Activated CD4-positive, alpha-beta T cell treated with anti-CD3 and anti-CD28 coated beads for 1 hour (primary cell): Measurements from ENCODE around the gene CLDND2.

Source experiments
- DNase-seq: peaks from one replicate; pipeline ENCODE4 v3.0.0-alpha.2; 2020

CLDND2 gene

DNA sequence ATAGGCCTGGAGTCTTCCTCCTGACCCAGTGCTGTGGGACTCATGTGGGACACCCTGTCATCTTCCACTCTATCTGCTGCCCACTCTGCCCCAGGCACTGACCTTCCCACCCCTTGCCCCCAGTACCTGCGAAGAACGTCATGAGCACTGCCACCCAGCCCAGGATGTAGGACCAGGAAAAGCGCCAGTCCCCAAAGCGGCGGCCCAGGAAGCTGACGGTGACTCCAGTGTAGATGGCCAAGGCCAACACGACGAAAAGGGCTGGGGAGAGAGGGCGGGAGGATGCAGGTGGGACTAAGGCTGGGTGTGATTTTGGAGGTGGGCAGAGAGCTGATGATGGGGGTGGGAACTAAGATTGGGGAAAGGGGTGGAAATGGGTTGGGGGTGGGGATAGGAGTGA, 11.6 kb upstream of the CLDND2 start:
- DNase-seq, result no peak

DNA sequence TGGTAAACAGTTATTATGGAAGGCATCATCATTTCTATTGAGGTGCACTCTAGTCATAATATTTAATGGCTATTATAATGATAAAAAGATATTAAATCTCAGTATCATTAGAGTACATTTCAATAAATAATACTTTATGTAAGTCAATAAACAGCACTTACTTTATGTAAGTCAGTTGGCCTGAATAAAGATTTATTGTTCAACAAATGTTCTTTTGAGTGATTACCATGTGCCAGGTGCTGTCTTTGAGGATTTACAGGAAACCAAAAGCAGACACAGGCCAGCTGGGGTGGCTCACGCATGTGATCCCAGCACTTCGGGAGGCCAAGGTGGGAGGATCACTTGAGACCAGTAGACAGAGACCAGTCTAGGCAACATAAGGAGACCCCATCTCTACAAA, 8.6 kb upstream of the CLDND2 start:
- no peak for DNase-seq

DNA sequence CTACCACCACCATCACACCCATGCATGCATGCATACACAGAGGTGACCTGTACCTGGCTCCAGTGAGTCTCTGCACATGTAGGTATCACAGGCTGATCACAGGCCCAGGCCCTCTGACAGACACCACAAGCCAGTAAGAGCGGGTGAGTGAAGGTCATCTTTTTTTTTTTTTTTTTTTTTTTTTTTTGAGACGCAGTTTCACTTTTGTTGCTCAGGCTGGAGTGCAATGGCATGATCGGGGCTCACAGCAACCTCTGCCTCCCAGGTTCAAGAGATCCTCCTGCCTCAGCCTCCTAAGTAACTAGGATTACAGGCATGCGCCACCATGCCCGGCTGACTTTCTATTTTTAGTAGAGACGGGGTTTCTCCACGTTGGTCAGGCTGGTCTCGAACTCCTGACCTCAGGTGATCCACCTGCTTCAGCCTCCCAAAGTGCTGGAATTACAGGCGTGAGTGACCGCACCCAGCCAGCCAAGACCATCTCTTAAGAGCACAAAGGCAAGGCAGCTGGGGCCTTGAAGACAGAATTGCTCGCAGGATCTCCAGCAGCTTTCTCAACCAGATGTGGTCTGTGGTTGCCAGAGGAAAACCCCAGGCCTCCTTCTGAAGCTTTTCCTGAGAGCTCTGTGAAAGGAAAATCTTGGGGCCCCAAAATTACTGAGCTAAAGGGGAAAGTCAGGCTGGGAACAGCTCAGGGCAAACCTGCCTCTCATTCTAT, 6.9 kb upstream of the CLDND2 start:
- no peak for DNase-seq

DNA sequence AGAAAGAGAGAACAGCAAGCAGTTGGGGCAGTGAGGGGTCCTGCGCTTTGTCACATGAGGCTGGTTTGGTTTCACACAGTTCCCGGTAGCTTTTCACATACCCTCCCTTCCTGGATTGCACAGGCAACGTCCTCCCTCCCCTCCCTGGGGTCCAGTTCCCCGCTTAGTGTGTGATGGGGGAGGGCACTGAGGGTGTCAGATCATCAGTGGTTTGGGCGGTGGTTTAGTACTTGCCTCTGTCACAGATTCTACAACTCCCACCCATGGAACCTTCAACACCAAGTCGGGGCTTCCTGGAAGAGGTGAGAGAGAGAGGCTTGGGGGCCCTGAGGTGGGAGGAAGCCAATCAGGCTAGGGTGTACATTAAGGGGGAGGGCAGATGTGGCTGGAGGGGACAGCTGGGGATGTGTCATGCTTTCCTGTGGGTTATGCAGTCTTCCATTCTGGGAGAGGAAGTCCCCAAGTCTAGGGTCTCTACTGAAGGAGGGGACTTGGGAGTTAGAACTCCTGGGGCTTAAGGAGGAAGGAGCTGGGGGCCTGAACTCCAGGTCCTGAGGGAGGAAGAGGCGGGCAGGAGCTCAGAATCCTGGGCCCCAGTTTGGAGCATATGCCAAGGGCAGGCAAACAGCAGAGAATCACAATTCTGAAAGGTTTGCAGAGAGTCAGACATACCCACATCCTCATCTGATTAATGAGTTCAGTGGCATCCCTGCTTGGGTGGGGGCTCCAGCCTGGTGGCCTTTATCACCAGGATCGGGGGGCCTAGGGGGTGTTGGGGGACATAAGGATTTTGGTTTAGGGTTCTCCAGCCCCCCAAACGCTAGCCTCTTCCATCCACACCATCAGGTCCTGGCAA, 4.1 kb upstream of the CLDND2 start, which contains the start of gene NKG7:
TSS of gene NKG7 (minus strand) at position 6 of the 856 bp plus-strand sequence. CDS start 119 bp downstream, outside the sequence.
- DNase-seq, result peak; percentile 39

DNA sequence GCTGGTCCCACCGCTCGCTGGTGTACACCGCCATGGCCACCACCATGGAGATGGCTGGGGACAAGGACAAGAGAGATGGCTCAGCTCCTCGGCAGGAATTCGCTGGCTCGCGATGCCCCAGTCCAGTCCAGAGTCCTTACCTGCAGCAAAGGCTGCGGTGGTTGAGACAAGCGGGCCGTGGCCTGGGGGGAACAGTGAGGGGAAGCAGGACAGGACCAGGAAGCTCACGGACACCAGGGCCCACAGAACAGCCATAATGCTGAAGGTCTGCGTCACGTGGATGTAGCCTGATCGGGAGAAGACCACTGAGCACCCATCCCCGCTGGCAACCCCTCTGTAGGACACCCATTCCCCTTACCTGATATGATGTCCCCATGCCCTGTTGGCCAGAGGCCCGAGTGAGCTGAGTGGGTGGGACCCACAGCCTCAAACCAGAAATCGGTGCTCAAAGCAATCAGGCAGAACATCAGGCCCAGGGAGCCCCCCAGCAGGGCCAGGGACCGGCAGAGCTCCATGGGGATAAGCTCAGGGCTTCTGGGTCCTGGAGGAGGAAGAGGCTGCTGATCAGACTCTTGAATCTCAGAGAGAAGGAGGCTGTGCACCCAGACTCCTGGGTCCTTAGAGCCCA, 3.3 kb upstream of the CLDND2 start:
- no peak for DNase-seq

DNA sequence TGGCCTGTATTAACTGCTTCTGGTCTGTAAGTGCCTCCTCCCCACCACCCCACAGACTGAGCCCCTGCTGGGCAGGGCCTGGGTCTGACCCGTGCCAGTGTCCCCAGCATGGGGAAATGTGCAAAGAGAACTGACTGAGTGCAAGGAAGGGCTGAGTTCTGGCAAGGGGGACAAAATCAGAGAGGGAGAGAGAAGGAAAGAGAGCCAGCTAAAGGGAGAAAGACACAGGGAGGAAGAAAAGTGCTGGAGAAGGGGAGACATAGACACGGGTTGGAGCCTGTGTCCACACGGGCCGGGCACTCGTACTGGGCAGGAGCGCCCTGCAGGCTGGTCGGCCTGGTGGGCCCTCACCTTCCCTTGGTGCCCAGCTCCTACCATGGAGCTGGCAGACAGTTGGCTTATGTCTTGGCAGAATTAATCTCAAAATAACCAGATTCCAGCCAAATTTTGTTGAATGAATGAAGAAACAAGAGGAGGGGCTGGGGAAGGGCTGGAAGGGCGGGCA, 2.4 kb upstream of the CLDND2 start:
- DNase-seq, result no peak

DNA sequence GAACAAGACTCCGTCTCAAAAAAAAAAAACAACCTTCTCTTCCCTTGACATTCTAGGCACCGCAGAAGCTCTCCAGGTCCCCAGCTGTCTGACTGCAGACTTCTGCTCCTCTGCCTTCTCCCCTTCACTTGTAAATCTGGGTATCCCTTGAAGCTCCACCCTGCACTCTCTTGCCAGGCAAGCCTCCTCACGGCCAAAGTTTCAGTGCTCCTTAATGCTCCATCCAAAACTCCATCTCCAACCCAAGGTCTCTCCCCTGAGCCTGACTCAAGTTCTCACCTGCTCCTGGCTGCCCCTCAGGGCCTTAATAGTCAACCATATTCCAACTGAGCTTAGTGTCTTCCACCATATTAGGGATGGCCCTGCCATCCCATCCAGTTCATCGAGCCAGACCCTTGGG, 1.4 kb upstream of the CLDND2 start:
- DNase-seq, result no peak

DNA sequence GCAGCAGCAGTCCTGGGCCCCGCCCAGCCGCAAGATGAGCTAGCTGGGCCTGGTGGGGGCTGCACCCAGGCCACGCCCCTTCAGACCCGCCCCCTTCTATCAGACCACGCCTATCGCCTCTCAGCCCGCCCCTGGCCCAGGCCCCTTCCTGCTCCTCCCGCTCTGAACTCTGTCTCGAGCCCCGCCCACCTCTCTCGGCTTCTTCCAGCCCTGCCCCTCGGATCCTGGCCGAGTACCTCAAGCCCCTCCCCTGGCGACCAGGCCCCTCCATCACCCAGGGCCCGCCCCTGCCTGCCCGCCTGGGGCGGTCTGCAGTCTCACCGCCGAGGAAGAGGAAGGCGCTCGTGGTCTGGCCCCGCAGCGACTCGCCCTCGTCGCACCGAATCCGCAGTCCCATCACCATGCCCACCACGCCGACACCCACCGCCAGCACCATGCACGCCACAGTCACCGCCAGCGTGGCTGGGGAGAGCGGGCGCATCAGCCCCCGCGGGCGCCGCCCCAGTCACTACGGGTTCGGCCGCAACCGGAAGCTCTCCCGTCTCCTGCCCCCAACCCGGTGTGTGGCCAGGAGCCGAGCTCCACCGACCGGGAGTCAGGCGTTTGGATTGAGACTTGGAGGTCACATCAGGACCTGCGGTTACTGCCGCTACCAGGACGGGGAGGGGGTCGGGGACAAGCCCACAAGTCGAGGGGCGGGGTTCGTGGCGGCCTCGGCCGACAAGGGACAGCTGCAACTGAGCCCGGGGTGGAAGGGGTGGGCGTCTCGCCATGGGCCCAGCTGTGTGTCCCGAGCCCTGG, 1.0 kb downstream of the CLDND2 start:
- DNase-seq, result peak; percentile 93

DNA sequence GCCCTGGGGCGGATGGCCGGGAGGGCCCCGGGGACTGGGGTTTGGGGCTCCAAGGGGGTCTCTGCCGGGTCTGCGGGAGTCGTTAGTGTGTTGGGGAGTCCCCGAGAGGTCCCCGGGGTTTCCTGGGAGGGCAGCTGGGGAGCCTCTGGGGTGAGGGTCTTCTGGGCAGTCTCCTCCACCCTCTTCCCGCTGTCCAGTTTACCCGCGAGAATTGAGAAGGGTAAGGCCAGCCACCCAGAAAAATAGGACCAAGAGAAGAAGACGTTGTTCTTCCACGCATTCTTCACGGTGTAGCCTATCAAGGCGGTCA, 1.6 kb downstream of the CLDND2 start:
- no peak for DNase-seq

DNA sequence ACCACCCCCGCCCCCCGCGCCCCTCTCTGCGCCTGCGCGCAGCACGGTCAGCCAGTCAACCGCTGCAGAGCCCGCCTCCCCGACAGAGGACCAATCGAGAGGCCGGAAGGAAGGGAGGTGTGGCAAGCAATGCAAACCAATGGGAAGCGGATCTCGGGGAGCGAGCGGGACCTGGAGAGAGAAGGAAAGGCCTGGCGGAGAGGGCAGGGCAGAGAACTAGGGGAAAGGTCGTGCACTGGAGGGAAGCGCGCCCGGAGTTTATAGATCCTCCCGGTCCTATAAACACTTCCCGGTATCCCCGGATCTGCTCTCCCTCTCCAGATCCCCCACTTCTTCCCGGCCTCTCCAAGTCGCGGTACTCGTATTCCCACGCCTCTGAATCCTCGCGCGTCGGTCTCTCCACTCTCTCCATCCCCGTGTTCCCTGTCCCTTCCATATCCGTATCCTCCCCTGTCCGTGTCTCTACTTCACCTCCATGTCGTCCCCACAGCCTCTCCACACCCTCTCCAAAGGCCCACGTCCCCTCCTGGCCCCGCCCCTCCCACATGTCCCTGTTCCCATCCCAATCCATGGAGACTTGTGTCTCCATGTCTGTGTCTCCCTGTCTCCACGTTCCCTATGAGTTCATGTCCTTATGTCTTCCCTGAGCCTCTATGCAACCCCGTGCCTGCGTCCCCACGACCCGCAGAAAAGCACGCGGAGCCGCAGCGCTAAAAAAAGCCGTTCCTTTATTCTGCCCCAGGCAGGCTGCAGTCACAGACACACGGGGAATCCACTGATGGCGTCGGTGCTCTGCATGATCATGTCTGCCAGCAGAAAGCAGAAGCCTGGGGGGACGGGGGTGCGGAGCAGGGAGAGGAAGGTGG, 2.2 kb downstream of the CLDND2 start:
- peak; percentile 85 for DNase-seq

DNA sequence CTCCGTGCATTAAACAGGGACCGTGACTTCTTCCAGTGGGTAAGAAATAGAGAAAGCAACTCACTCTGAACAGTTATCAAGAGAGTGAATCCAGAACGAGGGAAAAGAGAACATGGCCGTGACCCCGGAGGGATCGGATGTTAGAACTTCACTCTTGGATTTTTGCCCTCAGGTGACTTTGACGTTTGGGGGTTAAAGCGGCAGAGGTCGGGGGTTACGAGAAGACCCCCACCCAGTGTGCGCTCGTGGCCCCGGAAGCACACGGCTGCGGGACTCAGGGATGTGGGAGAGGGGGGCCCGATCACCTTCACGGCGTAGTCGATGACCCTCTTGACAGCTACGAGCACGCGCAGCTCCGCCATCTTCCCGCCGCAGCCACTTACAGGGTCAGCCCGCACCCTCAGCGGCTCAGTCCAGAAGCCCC, 2.8 kb downstream of the CLDND2 start, which contains the start of gene ETFB:
TSS of gene ETFB (minus strand) at position 424 of the 424 bp plus-strand sequence. CDS start at position 362, 62 bp downstream.
- DNase-seq, result no peak

DNA sequence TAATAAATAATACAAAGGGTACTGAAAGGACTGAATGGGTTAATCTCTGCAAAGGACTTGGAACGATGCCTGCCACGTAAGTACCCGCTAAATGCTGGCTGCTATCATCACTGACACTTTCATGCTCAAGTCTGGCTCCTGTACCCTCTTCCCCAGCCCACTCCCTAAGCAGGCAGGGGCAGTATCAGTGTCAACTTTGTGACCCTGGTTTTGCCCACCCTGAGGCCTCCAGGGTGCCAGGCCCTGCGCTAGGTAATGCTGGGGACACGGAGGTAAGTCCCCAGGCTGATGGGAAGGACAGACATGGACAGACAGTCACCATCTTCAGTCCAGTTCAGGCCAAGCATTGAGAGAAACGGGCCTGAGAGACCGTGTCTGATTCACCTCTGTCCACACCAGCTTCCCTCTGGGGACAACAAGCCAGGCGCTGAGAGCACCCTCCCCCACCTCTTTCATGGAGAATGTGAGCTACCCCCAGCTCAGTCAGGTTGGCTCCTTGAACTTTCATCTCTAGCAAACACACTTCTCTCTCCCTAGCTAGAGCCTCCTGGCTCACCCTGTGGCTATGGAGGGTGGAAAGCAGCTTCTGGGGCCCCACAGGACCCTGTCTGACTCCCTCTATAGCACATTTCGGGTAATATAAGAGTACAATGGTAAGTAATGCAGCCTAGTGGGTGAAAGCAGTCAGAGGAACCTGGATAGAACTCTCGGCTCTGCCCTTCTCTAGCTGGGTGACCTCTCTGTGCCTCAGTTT, 3.4 kb downstream of the CLDND2 start:
- DNase-seq, result no peak

DNA sequence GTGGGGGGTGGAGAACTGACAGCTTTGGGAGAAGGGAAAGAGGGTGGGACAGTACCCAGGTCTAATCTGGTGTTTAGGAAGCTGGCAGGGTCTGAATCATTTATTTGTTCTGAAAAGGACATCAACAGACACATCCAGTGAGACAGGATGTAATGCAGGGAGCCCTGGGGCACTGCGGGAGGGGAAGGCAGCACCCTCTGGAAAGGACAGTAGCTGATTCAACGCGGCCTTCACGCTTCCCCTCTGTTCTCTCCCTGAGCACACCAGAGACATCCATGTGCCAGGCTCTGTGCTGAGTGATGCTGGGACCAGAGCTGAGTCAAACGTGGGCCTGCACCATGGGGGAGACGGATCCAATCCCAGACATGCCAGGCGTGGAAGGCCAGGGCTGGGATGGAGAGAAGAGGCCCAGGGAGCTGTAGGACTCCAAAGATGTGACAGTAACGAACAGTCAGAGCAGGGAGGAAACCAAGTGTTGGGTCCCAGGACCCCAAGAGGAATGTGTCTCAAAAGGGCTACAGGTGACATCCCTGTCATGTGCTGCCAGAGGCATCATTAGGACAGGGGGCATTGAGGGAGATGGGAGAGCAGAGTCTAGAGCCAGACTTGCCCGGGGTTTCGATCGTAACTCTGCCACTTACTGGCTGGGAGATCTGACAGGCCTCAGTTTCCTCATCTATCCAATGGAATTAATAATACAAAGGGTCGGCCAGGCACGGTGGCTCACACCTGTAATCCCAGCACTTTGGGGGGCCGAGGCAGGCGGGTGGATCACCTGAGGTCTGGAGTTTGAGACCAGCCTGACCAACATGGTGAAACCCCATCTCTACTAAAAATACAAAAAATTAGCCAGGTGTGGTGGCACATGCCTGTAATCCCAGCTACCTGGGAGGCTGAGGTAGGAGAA, 4.3 kb downstream of the CLDND2 start:
- no peak for DNase-seq

DNA sequence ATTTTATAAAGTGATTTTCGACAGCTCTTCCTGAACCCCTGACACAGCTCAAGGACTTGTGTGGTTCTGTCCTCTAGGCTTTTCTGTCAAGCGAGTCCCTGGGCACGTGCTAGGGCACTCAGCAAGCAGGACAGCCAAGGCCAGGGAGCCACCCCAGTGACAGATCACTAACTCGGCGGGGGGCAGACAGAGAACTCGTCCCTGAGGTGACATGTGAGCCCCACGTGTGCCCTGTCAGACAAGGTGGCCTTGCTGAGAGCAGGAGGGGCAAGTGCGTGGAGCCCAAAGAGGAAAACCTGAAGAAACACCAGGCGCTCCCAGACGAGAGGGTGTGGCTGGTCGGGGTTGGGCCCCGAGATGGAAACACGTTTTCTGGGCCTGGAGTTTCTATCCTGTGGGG, 7.6 kb downstream of the CLDND2 start:
- no peak for DNase-seq

DNA sequence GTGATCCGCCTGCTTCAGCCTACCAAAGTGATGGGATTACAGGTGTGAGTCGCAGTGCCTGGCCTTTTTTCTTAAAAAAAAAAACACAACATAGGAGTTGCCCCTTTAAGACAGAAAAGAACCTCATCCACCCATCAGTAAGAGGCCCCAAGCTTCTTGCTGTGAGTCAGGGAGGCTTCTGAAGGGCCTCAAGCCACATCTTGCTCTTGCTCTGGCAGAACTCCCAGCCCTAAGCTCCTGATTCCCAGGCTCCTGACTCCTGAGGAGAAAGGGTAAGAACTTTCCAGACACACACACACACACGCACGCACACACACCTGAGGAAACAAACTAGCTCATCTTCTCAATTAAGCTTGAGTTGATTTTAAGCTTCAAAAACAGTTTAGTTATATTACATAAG, 9.5 kb downstream of the CLDND2 start:
- no peak for DNase-seq

DNA sequence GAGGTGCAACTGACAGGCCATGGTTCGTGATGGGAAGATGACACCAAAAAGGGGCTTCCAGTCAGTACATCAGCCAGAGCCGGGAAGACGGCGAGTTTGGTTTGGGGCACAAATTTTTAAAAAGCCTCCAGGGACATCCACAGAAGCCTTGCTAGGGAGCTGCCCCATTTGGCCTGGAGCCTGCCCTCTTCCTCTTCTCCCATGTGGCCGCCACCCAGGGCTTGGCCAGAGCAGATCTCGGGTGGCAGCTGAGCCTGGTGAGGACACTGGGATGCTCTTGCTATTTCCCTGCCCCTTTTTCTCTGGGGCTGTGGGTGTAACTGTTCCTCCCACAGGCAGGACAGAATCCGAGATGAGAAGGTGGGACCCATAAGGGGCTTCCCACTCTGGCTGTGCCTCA, 10.9 kb downstream of the CLDND2 start:
- DNase-seq, result no peak

DNA sequence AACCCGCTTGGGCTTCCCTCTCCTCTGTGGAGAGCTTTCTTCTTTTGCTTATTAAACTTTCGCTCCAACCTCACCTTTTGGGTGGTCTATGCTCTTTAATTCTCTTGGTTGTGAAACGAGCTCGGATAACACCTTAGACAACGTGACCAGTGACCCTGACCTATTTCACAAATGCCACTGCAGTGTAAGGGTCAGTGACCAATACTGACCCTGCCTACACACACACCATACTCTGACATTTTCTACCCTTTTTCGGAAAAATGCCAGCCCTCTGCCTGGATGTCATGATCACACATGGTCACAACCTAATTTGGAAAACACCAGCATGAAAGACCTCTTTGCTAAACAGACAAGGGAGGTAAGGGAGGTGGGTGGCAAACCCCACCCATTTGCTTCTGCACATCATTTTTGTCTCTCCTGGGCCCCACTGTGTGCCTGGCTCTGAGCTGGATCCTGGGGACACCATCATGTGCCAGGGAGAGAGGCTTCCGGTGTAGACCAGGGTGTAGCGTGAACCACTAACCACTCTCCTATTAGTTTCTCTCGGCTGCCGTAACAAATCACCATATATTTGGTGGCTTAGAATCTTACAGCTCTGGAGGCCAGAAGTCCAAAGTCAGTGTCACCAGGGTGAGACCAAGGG, 12.5 kb downstream of the CLDND2 start:
- DNase-seq, result no peak

DNA sequence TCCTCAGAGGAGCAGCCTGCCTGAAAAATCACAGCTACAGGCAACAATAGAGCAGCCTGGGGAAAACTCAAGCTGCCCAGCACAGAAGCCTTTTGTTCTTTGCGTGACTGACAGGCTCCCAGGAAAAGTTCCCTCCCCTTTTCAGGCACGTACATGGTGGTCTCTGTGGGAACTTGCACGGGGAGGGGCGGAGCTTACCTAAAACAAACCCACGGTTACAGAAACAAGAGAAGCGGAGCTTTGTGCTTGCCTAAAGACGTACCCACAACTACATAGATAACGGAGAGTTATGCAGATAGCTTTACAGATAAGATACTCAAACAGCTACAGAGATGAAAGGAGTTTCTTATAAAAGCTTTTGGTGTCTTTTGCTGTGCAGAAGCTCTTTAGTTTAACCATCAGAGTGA, 14.1 kb downstream of the CLDND2 start:
- DNase-seq, result no peak

DNA sequence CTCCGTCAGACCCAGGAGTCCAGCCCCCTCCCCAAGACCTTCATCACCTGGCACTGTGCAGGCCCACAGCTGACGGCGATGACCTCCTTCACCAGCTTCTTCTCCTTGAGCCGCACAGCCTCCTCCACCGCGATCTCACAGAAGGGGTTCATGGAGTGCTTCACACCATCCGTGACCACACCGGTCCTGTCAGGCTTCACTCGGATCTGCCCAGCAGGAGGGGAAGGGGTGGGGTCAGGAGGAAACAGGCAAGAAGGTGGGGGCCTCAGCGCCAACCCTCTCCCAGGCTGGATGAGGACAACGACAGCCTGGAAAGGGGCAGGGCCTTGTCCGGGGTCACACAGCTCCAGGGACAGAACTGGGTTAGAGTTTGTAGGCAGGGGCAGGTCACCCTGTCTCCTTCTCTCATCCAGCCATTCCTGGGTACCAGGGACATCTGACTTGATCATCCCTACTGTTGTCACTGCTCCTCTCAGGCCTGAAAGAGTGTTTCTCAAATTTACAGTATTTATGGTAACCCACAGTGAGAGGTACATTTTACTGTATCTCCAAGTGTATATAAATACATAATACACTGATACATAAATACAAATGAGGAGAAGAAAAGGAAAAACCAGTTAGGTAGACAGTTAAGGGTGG, 14.6 kb downstream of the CLDND2 start:
- no peak for DNase-seq
